GM19240 (cell line): ENCODE measurements around the gene VPS37C.
"Not testable (repeated sequence)": the region's sequence is repeated elsewhere in the genome, so short reads cannot be mapped to it uniquely, and the experiment has no call there.

ENCODE experiments used
- DNase-seq: peaks from one replicate; pipeline ENCODE4 v3.0.0; 2011; ENCODE audit warnings: low spot score; ENCODE audit not compliant: insufficient read length

VPS37C gene

GRCh38 chr11:61161190-61162091 lies at the start of gene VPS37C:
Gene VPS37C (minus strand): TSS chr11:61161426. CDS start chr11:61138829, 22,597 bp downstream.
- peak; percentile 89 for DNase-seq

GRCh38 chr11:61210629-61211028 lies 49.4 kb upstream of the VPS37C start:
- DNase-seq: not testable (repeated sequence)

- DNase-seq: not testable (repeated sequence)
Measured at GRCh38 chr11:61207636-61208310, 46.5 kb upstream of the VPS37C start.

GRCh38 chr11:61204502-61205059 lies 43.4 kb upstream of the VPS37C start:
- not testable (repeated sequence) for DNase-seq

- not testable (repeated sequence) for DNase-seq
Measured at GRCh38 chr11:61203873-61204272, 42.6 kb upstream of the VPS37C start.

GRCh38 chr11:61202950-61203746 lies 41.9 kb upstream of the VPS37C start, which contains the start of gene PGA3:
Gene PGA3 (plus strand): TSS chr11:61203515. CDS start chr11:61203565, 50 bp downstream.
- not testable (repeated sequence) for DNase-seq

- DNase-seq: no peak
Measured at GRCh38 chr11:61201476-61201875, 40.2 kb upstream of the VPS37C start.

- DNase-seq: no peak
Measured at GRCh38 chr11:61198948-61199523, 37.8 kb upstream of the VPS37C start.

- DNase-seq: no peak
Measured at GRCh38 chr11:61198361-61198760, 37.1 kb upstream of the VPS37C start.

GRCh38 chr11:61195719-61196118 lies 34.5 kb upstream of the VPS37C start:
- no peak for DNase-seq

GRCh38 chr11:61194981-61195695 lies 33.9 kb upstream of the VPS37C start:
- DNase-seq: no peak

- DNase-seq: no peak
Measured at GRCh38 chr11:61194169-61194671, 33.0 kb upstream of the VPS37C start.

GRCh38 chr11:61193596-61193995 lies 32.4 kb upstream of the VPS37C start:
- no peak for DNase-seq

- DNase-seq: no peak
Measured at GRCh38 chr11:61189933-61190332, 28.7 kb upstream of the VPS37C start.

- DNase-seq: peak; percentile 65
Measured at GRCh38 chr11:61187505-61188130, 26.4 kb upstream of the VPS37C start.

- DNase-seq: no peak
Measured at GRCh38 chr11:61186504-61186903, 25.3 kb upstream of the VPS37C start.

GRCh38 chr11:61183645-61184044 lies 22.4 kb upstream of the VPS37C start:
- DNase-seq: no peak

- DNase-seq: no peak
Measured at GRCh38 chr11:61181489-61181888, 20.3 kb upstream of the VPS37C start.

GRCh38 chr11:61180205-61180604 lies 19.0 kb upstream of the VPS37C start:
- not testable (repeated sequence) for DNase-seq
